HepG2 (cell line): ENCODE data around the gene RGS10. TPM values are rescaled to one million over a fixed set of nuclear protein-coding genes. Genes with fewer than 3 reads are reported as not detected.

Source experiments
- ATAC-seq: fragments of 200-7000 bp; cut with Tn5 transposase; 3 replicates; pipeline ENCODE4 v1.9.1; 2020; ENCODE audit warnings: mild to moderate bottlenecking, moderate library complexity
- BruUV-seq: library from RNA; stranded (reverse); fragments of 400-500 nt; replicated peaks from 2 replicates; lab custom pipeline; 2021; lab: Mats Ljungman, UMichigan
- CTCF ChIA-PET: fragments of 300-600 bp; formaldehyde crosslinking; extraction: SDS; loops from one replicate; lab custom pipeline; 2021; ENCODE audit warnings: low total read pairs, inconsistent platforms, low intra/inter-chr PET ratio; lab: Yijun Ruan, JAX
- POLR2A ChIA-PET: fragments of 350-600 bp; sonication (Branson Sonifier 250); formaldehyde crosslinking; loops from one replicate; lab custom pipeline; 2020; ENCODE audit warnings: antibody characterized with exemption, inconsistent platforms; lab: Yijun Ruan, JAX
- DNase-seq: peaks from one replicate; pipeline ENCODE4 v3.0.0-alpha.2; 2015; ENCODE audit warnings: low spot score
- FAIRE-seq: peaks from 3 replicates; lab custom pipeline; 2011; peaks lifted over from hg19 to GRCh38; lab: Jason Lieb, UNC
- H2AFZ ChIP-seq: one replicate; pipeline ENCODE4 v1.6.1; 2011; ENCODE audit warnings: low read length, inconsistent platforms
- H3K27ac ChIP-seq: fragments of 300-600 bp; 3 replicates; pipeline ENCODE4 v1.8.0; 2011; ENCODE audit warnings: mixed run types, mild to moderate bottlenecking, mixed read lengths, low read length, inconsistent platforms; ENCODE audit not compliant: insufficient read depth; ENCODE audit errors: extremely low read length
- H3K27me3 ChIP-seq, 2 experiments: fragments of 200-600 bp in 1 of 2; 2 replicates in 1 of 2; 3 replicates in 1 of 2; pipeline versions ENCODE4 v1.6.0 to v1.8.0; 2011; ENCODE audit warnings: low read length in 2 of 2, mild to moderate bottlenecking in 2 of 2, moderate library complexity in 2 of 2, inconsistent platforms in 1 of 2; ENCODE audit not compliant: insufficient read depth in 2 of 2, control insufficient read depth in 1 of 2
- H3K36me3 ChIP-seq, 2 experiments: fragments of 200-600 bp in 1 of 2; replicated peaks in 1 of 2; 2 replicates in 1 of 2; 3 replicates in 1 of 2; pipeline versions ENCODE4 v1.5.1 to v1.8.0; 2011; ENCODE audit warnings: low read length in 2 of 2, inconsistent platforms in 1 of 2; ENCODE audit not compliant: insufficient read depth in 2 of 2, control insufficient read depth in 1 of 2
- H3K4me1 ChIP-seq: 2 replicates; pipeline ENCODE4 v1.5.1; 2012; ENCODE audit warnings: low read length, inconsistent platforms; ENCODE audit not compliant: insufficient read depth
- H3K4me2 ChIP-seq: 2 replicates; pipeline ENCODE4 v1.6.0; 2011; ENCODE audit warnings: low read depth, low read length, inconsistent platforms
- H3K4me3 ChIP-seq, 3 experiments: fragments of 200-600 bp in 1 of 3; sonication (generic), shearing (Covaris generic) in 1 of 3; replicated peaks in 1 of 3; 2 replicates each; pipeline ENCODE4 v1.5.1; 2011 to 2016; ENCODE audit warnings: low read length in 3 of 3, inconsistent platforms in 2 of 3, low read depth in 2 of 3, mild to moderate bottlenecking in 2 of 3, control low read depth in 1 of 3, mixed read lengths in 1 of 3; ENCODE audit not compliant: insufficient read depth in 1 of 3
- H3K79me2 ChIP-seq: one replicate; pipeline ENCODE4 v1.6.1; 2011; ENCODE audit warnings: low read length, inconsistent platforms; ENCODE audit not compliant: insufficient read depth
- H3K9ac ChIP-seq: 2 replicates; pipeline ENCODE4 v1.6.0; 2011; ENCODE audit warnings: mild to moderate bottlenecking, low read depth, low read length, inconsistent platforms; ENCODE audit not compliant: insufficient read depth
- H3K9me3 ChIP-seq: 2 replicates; pipeline ENCODE4 v1.5.1; 2012; ENCODE audit warnings: mild to moderate bottlenecking, low read length
- H4K20me1 ChIP-seq: 2 replicates; pipeline ENCODE4 v1.6.0; 2011; ENCODE audit warnings: inconsistent platforms, mild to moderate bottlenecking, low read length, moderate library complexity; ENCODE audit not compliant: insufficient read depth
- ATAD3A ChIP-seq: sonication (generic); formaldehyde crosslinking; IDR thresholded peaks from 2 replicates; pipeline ENCODE4 v1.4.0; 2020; ENCODE audit warnings: missing genetic modification reagents
- IKZF1 ChIP-seq: fragments of 450-650 bp; IDR thresholded peaks from 2 replicates; pipeline ENCODE4 v1.7.1; 2016
- JDP2 ChIP-seq: sonication (generic); formaldehyde crosslinking; IDR thresholded peaks from 2 replicates; pipeline ENCODE4 v1.8.1; 2022; ENCODE audit warnings: missing genetic modification reagents, borderline replicate concordance
- KLF16 ChIP-seq, 2 experiments: sonication (generic) in 1 of 2; formaldehyde crosslinking in 1 of 2; IDR thresholded peaks; 2 replicates each; pipeline versions ENCODE4 v1.6.1 to v1.8.0; 2016 to 2023; ENCODE audit warnings: missing genetic modification reagents in 2 of 2, missing compliant biosample characterization in 1 of 2
- MTF1 ChIP-seq: sonication (generic); formaldehyde crosslinking; IDR thresholded peaks from 2 replicates; pipeline ENCODE4 v1.5.0; 2020; ENCODE audit warnings: missing genetic modification reagents
- RORA ChIP-seq: sonication (generic); formaldehyde crosslinking; IDR thresholded peaks from 2 replicates; pipeline ENCODE4 v1.5.0; 2020; ENCODE audit warnings: mild to moderate bottlenecking, missing genetic modification reagents, moderate library complexity
- U2AF1 ChIP-seq: fragments of 200-400 bp; formaldehyde crosslinking; optimal IDR thresholded peaks from 2 replicates; pipeline ENCODE3; 2017; ENCODE audit warnings: mild to moderate bottlenecking, low read depth, low read length
- ZNF607 ChIP-seq: sonication (generic); formaldehyde crosslinking; IDR thresholded peaks from 2 replicates; pipeline ENCODE4 v1.5.1; 2020; ENCODE audit warnings: missing genetic modification reagents, mild to moderate bottlenecking, borderline replicate concordance
- ZNF75D ChIP-seq: sonication (generic); formaldehyde crosslinking; IDR thresholded peaks from 2 replicates; pipeline ENCODE4 v1.8.1; 2023; ENCODE audit warnings: missing genetic modification reagents, mild to moderate bottlenecking, borderline replicate concordance
- ZNF766 ChIP-seq: sonication (generic); formaldehyde crosslinking; IDR thresholded peaks from 2 replicates; pipeline ENCODE4 v1.5.0; 2020; ENCODE audit warnings: missing genetic modification reagents, borderline replicate concordance
- WGBS: methylation state at CpG from one replicate; pipeline ENCODE4 v1.1.6; 2017; ENCODE audit warnings: low lambda C conversion rate; 5-methylcytosine and 5-hydroxymethylcytosine counted together
- in situ Hi-C: cut with HindIII; loops from 2 replicates; pipeline ENCODE4 v1.10.0; 2017; ENCODE audit warnings: low pct_unique_long_range_greater_than_20kb; ENCODE audit not compliant: extremely low pct_ligation_motif_present
- intact Hi-C: fragments of 100-400 bp; cut with micrococcal nuclease; formaldehyde crosslinking; loops from one replicate; pipeline ENCODE4 v1.10.0; 2022; ENCODE audit not compliant: unreplicated experiment
- polyA plus RNA-seq, 8 experiments: library from polyadenylated mRNA; depleted of rRNA in 3 of 8; stranded (reverse) in 7 of 8; unstranded in 1 of 8; fragments of >200 nt; fragmentation: Illumina TruSeq in 4 of 8; extraction: Trizol in 4 of 8; gene quantifications; 2 replicates each; pipeline versions ENCODE4 v1.2.1 to v1.2.3, GENCODE V29; 2011 to 2016; ENCODE audit warnings: low read depth in 4 of 8, missing spikeins in 1 of 8, mixed read lengths in 1 of 8; ENCODE audit not compliant: insufficient read depth in 1 of 8
- total RNA-seq, 5 experiments: library from RNA; depleted of rRNA; stranded (reverse); fragments of >200 nt; fragmentation: Illumina TruSeq; extraction: Trizol; gene quantifications; 2 replicates each; pipeline ENCODE4 v1.2.3, GENCODE V29; 2016; ENCODE audit warnings: low read depth in 1 of 5
- TF ChIP-seq, protein P1 (sequence below): sonication (generic); formaldehyde crosslinking; IDR thresholded peaks from 2 replicates; pipeline ENCODE4 v1.8.0; 2022; ENCODE audit warnings: missing genetic modification reagents, mild to moderate bottlenecking, moderate library complexity, borderline replicate concordance
- TF ChIP-seq, protein P2 (sequence below): sonication (generic); formaldehyde crosslinking; IDR thresholded peaks from 2 replicates; pipeline ENCODE4 v1.9.0; 2022; ENCODE audit warnings: low read depth, missing genetic modification reagents
- TF ChIP-seq, protein P3 (sequence below): fragments of 450-650 bp; IDR thresholded peaks from 2 replicates; pipeline ENCODE4 v1.6.1; 2017

Gene RGS10
- total and polyA plus RNA-seq, 2 of the 13 experiments (the other 11 are each of a cell fraction or from before 2014, with no cell fraction given), result 1.7 to 5.1 TPM

DNA sequence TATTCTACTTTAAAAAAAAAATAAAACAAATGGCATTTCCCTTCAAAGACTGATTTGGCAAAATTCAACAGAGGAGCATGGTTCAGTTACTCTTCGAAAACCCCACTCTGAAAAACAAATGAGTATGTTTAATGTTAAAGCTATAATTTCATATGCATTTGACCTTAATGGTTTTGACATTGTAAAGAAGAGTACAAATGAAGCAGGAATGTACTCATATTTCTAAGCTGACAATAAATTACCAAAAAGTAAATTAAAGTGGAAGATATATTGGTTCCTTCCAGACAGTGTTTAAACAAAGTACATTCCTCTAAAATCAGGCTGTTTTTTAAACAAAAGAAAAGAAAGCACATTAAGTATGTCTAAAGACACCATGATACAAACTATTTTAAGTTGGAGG lies 16.4 kb downstream of the RGS10 start:
- no peaks in the 10 kb centered on the region for H4K20me1 ChIP-seq
- no peak overlapping the region for H3K4me2 ChIP-seq
- H3K27me3 ChIP-seq, result no peaks in the 10 kb centered on the region
- no peaks in the 10 kb centered on the region for H3K9me3 ChIP-seq
- ATAC-seq, result no peak
- H3K9ac ChIP-seq, result no peak overlapping the region
- H3K4me3 ChIP-seq, result no peak overlapping the region
- no peak overlapping the region for H3K27ac ChIP-seq
- no peak overlapping the region for H2AFZ ChIP-seq
- H3K79me2 ChIP-seq, result no peaks in the 10 kb centered on the region
- DNase-seq, result no peak
- peaks cover 34% of the 10 kb centered on the region for H3K4me1 ChIP-seq
- FAIRE-seq, result no peak
- H3K36me3 ChIP-seq, result no peaks in the 10 kb centered on the region
- in situ Hi-C loops, result loop anchor here (25.0 kb wide), 1 partner anchor 339 kb away; the partner anchor contains the start of gene PRDX3
- 68% methylated on average over 1 of the region's 1 CpG for WGBS
- ChIA-PET POLR2A (no interaction called here), CTCF (no interaction called here)
- TF ChIP-seq KLF16 (CRISPR knock-in tag; IDR thresholded peaks at IDR 0.05) (no peak), MTF1 (CRISPR knock-in tag) (no peak), IKZF1 (no peak), JDP2 (CRISPR knock-in tag) (no peak)
- TF ChIP-seq, protein P1, sequence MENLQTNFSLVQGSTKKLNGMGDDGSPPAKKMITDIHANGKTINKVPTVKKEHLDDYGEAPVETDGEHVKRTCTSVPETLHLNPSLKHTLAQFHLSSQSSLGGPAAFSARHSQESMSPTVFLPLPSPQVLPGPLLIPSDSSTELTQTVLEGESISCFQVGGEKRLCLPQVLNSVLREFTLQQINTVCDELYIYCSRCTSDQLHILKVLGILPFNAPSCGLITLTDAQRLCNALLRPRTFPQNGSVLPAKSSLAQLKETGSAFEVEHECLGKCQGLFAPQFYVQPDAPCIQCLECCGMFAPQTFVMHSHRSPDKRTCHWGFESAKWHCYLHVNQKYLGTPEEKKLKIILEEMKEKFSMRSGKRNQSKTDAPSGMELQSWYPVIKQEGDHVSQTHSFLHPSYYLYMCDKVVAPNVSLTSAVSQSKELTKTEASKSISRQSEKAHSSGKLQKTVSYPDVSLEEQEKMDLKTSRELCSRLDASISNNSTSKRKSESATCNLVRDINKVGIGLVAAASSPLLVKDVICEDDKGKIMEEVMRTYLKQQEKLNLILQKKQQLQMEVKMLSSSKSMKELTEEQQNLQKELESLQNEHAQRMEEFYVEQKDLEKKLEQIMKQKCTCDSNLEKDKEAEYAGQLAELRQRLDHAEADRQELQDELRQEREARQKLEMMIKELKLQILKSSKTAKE (CRISPR knock-in tag), result no peak
- no TSS peak for BruUV-seq
- intact Hi-C loops, result no loop called here

GRCh38 chr10:119525116-119525515 lies 17.4 kb downstream of the RGS10 start:
- H3K4me1 ChIP-seq, result peaks cover 24% of the 10 kb centered on the region
- in situ Hi-C loops (loop anchor here (25.0 kb wide), 1 partner anchor 338 kb away; the partner anchor contains the start of gene PRDX3), intact Hi-C loops (no loop called here)
- ATAC-seq (no peak), FAIRE-seq (no peak), DNase-seq (no peak)
- H3K4me3 ChIP-seq, result no peak overlapping the region
- no peak overlapping the region for H3K27ac ChIP-seq
- H3K36me3 ChIP-seq, result no peaks in the 10 kb centered on the region
- H3K79me2 ChIP-seq, result no peaks in the 10 kb centered on the region
- H3K9ac ChIP-seq, result no peak overlapping the region
- no peak overlapping the region for H2AFZ ChIP-seq
- no peaks in the 10 kb centered on the region for H4K20me1 ChIP-seq
- ChIA-PET CTCF (no interaction called here), POLR2A (no interaction called here)
- no peaks in the 10 kb centered on the region for H3K27me3 ChIP-seq
- 70% methylated on average over 5 of the region's 5 CpGs for WGBS
- no peak overlapping the region for H3K4me2 ChIP-seq
- no peaks in the 10 kb centered on the region for H3K9me3 ChIP-seq
- BruUV-seq, result no TSS peak
- no peak for TF ChIP-seq ZNF607 (CRISPR knock-in tag)
- TF ChIP-seq, protein P2, sequence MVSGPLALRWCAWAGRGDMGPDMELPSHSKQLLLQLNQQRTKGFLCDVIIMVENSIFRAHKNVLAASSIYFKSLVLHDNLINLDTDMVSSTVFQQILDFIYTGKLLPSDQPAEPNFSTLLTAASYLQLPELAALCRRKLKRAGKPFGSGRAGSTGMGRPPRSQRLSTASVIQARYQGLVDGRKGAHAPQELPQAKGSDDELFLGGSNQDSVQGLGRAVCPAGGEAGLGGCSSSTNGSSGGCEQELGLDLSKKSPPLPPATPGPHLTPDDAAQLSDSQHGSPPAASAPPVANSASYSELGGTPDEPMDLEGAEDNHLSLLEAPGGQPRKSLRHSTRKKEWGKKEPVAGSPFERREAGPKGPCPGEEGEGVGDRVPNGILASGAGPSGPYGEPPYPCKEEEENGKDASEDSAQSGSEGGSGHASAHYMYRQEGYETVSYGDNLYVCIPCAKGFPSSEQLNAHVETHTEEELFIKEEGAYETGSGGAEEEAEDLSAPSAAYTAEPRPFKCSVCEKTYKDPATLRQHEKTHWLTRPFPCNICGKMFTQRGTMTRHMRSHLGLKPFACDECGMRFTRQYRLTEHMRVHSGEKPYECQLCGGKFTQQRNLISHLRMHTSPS, result no peak
- no peak for TF ChIP-seq RORA (CRISPR knock-in tag)
- TF ChIP-seq ATAD3A (CRISPR knock-in tag), result no peak
- no peak for TF ChIP-seq ZNF766 (CRISPR knock-in tag)
- no peak for TF ChIP-seq ZNF75D (CRISPR knock-in tag)
- TF ChIP-seq, protein P3, sequence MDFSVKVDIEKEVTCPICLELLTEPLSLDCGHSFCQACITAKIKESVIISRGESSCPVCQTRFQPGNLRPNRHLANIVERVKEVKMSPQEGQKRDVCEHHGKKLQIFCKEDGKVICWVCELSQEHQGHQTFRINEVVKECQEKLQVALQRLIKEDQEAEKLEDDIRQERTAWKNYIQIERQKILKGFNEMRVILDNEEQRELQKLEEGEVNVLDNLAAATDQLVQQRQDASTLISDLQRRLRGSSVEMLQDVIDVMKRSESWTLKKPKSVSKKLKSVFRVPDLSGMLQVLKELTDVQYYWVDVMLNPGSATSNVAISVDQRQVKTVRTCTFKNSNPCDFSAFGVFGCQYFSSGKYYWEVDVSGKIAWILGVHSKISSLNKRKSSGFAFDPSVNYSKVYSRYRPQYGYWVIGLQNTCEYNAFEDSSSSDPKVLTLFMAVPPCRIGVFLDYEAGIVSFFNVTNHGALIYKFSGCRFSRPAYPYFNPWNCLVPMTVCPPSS, result no peak
- TF ChIP-seq U2AF1, result no peak
